ENCODE measurements around the gene DNM2.
A peak's percentile ranks its signal among the peaks of the same experiment; 100 is the strongest.
"Not testable (repeated sequence)": the region's sequence is repeated elsewhere in the genome, so short reads cannot be mapped to it uniquely, and the experiment has no call there.

DNM2 gene

GRCh38 chr19:10717356-10718204 is at the start of gene DNM2:
DNM2 (plus strand) TSS chr19:10718079; CDS start chr19:10718243, 164 bp downstream.
- peak; percentile 100 for DNase-seq

GRCh38 chr19:10669246-10669645 is 48.6 kb upstream of the DNM2 start:
- DNase-seq: no peak

GRCh38 chr19:10670182-10670581 is 47.7 kb upstream of the DNM2 start:
- no peak for DNase-seq

GRCh38 chr19:10670876-10671804 is 46.7 kb upstream of the DNM2 start:
- no peak for DNase-seq

GRCh38 chr19:10671922-10672321 is 46.0 kb upstream of the DNM2 start:
- DNase-seq: not testable (repeated sequence)

GRCh38 chr19:10675214-10675613 is 42.7 kb upstream of the DNM2 start:
- not testable (repeated sequence) for DNase-seq

GRCh38 chr19:10677751-10678150 is 40.1 kb upstream of the DNM2 start:
- no peak for DNase-seq

- no peak for DNase-seq
These were observed 39.1 kb upstream of the DNM2 start for GRCh38 chr19:10678813-10679212.

GRCh38 chr19:10679743-10680142 is 38.1 kb upstream of the DNM2 start:
- no peak for DNase-seq

GRCh38 chr19:10680545-10681135 is 37.2 kb upstream of the DNM2 start:
- DNase-seq: no peak

GRCh38 chr19:10681658-10682057 is 36.2 kb upstream of the DNM2 start:
- DNase-seq: no peak

- DNase-seq: peak; percentile 14
These were observed 35.3 kb upstream of the DNM2 start for GRCh38 chr19:10682397-10683063.

- no peak for DNase-seq
These were observed 34.8 kb upstream of the DNM2 start for GRCh38 chr19:10683064-10683426.

GRCh38 chr19:10683582-10683981 is 34.3 kb upstream of the DNM2 start:
- DNase-seq: no peak

- DNase-seq: no peak
These were observed 32.7 kb upstream of the DNM2 start for GRCh38 chr19:10685210-10685609.

- DNase-seq: no peak
These were observed 31.7 kb upstream of the DNM2 start for GRCh38 chr19:10686193-10686592.

- no peak for DNase-seq
These were observed 31.0 kb upstream of the DNM2 start for GRCh38 chr19:10686661-10687517.

- no peak for DNase-seq
These were observed 30.2 kb upstream of the DNM2 start for GRCh38 chr19:10687518-10688288.

- DNase-seq: no peak
These were observed 29.2 kb upstream of the DNM2 start for GRCh38 chr19:10688545-10689280.

GRCh38 chr19:10690341-10690781 is 27.5 kb upstream of the DNM2 start:
- no peak for DNase-seq

Data from NCI-H2171 (cell line).